Stimulated activated CD8-positive, alpha-beta memory T cell treated with anti-CD3 and anti-CD28 coated beads, Interleukin-4, amount 100 ng/mL, for 48 hours (primary cell): ENCODE data around the gene NEDD4L.
"Not testable (repeated sequence)": the region's sequence is repeated elsewhere in the genome, so short reads cannot be mapped to it uniquely, and the experiment has no call there.

Source experiments
- DNase-seq: peaks from one replicate; pipeline ENCODE4 v3.0.0-alpha.2; 2020

NEDD4L gene

GRCh38 chr18:58272779-58273435 lies 228.9 kb downstream of the NEDD4L start:
- DNase-seq = no peak

- DNase-seq = no peak
Measured at GRCh38 chr18:58275176-58275575, 231.2 kb downstream of the NEDD4L start.

GRCh38 chr18:58276789-58277739 lies 233.0 kb downstream of the NEDD4L start:
- DNase-seq = no peak

- no peak for DNase-seq
Measured at GRCh38 chr18:58279504-58280175, 235.6 kb downstream of the NEDD4L start.

- no peak for DNase-seq
Measured at GRCh38 chr18:58280191-58280590, 236.2 kb downstream of the NEDD4L start.

GRCh38 chr18:58282872-58283271 lies 238.8 kb downstream of the NEDD4L start:
- DNase-seq = not testable (repeated sequence)

DNA sequence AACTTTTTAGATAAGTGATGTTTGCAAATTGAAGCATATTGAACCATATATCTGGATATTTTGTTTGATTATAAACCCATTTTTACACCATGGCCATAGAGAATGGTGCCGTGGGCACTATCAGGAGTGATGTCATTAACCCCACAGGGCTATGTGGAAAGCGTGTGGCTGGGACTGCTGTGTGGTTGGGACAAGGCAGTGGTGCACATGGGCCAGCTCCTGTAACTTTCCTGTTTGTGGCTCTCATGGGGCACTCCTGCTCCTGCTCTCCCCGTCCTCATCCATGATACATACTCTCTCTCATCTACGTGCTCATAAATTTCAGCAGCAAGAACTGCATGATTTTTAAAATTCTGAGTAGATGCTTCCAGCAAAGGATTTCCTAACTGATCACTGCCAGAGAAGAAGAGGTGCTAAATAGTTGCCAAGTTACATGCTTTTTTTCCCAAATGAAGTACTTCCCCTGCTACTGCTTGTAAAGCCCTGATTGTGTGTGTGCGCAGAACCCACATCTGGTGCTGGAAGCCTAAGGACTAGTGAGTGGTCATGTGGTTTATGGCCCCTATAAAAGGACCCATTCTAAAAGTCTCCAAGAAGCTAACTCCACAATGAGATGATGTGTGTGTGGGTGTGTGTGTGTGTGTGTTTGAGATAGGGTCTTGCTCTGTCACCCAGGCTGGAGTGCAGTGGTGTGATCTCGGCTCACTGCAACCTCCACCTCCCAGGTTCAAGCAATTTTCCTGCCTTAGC lies 240.8 kb downstream of the NEDD4L start:
- DNase-seq = no peak

DNA sequence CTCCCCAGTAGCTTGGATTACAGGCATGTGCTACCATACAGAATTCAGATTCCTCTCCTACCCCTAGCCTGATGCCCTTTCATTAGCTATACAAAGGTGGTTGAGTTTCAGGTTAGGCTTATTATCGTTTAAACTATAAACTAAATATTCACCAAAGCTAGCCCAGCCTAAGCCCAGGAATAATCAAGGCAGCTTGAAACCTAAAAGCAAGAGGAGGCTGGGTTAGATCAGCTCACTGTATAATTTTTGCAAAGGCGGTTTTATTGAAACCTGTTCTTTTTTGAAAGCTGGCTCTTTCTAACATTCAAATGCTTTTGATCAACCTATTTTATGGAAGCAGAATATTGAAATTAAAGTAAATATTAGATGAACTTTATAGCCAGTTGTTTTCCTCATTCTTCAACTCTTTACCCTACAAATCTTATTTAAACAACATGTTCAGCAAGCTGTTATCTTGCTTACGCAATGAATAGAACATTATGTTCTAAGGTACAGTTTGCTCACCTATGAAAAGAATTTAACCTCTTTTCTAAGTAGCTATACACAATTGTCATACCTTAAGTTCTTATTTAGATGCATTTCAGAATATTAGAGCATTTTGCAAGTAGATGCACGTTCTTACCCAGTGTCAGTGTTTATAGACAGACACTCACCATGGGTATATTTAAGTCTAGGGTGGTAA lies 241.6 kb downstream of the NEDD4L start:
- DNase-seq = no peak

- no peak for DNase-seq
Measured at GRCh38 chr18:58286632-58287352, 242.8 kb downstream of the NEDD4L start.

- no peak for DNase-seq
Measured at GRCh38 chr18:58287353-58288274, 243.6 kb downstream of the NEDD4L start.

DNA sequence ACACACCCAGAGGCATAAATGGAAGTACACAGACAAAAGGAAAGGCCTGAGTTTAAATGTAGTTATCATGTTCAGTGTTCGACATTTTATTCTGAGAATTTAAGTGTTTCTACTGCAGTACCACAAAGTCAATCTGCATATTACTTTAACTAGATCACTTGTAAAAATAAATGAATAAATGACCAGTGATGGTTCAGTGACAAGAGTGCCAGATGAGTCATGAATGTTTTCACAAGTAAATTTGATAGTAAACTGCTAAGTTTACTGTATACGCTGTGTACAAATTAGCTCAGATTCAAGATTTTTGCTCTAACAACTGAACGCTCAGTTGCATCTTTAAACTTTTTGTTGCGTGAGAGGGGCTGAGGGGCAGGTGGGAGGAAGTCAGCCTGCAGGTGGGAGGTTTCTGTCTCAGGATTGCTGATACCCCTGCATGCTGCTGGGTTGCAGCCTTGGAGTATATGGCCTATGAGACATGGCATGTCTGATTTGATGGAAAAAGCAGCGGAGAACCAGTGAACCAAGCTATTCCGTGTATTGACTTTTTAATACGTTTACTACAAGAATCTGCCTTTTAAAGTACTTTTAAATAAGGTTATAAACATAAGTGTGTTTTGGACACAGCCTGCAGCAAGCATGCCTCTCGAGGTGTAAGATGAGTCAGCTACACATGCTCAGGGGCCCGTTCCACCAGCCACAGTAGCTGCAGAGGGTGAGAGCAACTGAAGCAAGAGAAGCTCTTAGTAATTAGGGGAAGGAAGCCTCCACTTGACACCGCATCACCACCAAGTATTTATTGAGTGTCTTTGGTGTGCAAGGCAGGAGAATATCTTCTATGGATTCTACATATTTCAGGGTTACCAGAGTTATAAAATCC lies 245.1 kb downstream of the NEDD4L start:
- no peak for DNase-seq

GRCh38 chr18:58290116-58290695 lies 246.2 kb downstream of the NEDD4L start:
- DNase-seq = no peak

- DNase-seq = no peak
Measured at GRCh38 chr18:58291131-58291530, 247.1 kb downstream of the NEDD4L start.

GRCh38 chr18:58292638-58293037 lies 248.6 kb downstream of the NEDD4L start:
- DNase-seq = no peak

- no peak for DNase-seq
Measured at GRCh38 chr18:58297198-58297597, 253.2 kb downstream of the NEDD4L start.

DNA sequence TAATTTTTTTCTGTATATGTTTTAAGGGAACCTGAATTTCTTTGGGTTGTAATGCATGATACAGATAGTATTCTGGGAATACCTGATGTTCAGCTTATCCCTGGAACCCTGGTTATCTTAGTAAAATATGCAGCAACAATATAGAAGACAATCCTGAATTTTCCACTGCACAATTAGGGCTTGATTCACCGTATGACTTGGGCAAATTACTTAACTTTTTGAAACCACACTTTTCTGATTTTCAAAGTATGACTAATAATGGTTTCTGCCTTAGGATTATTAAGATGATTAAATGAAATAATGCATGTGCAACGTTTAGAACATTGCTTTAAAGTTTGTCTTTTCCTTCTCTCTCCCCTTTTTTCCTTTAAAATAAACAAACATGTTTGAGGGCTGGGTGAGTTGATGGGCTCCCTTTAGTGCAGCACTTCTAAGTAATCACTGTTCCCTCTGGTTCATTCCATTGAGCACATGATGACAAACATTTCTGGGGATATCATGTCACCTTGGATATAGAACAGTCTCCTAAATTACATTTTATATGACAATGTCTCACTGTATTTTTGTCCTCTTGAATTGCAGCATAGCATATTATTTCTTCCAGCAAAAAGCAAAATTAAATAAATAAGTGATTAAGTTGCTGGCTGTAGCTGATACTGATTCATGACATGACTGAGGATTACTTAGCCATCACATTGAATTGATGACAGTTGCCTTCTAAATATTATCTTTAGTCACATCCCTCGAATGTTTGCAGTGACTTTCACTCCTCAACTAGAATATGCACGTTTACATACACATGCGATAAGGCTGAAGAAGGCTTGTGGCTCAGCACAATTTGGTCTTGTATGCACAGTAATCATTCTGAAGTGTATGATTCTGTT lies 254.5 kb downstream of the NEDD4L start:
- DNase-seq = no peak

DNA sequence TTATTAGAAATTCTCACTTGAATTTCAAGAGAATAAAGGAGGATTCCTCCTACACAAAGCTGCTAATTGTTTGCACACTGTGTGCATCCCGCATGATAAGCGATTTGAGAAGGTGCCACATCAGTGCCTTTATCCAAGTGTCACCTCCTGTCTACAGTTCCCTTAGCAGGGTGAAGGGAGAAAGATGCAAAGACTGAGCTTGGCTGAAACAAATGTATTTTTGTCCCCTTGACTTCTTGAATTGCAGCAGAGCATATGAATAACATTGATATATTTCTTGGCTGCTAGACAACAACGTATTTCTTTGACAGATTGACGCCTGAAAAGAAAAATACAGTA lies 255.1 kb downstream of the NEDD4L start:
- no peak for DNase-seq

DNA sequence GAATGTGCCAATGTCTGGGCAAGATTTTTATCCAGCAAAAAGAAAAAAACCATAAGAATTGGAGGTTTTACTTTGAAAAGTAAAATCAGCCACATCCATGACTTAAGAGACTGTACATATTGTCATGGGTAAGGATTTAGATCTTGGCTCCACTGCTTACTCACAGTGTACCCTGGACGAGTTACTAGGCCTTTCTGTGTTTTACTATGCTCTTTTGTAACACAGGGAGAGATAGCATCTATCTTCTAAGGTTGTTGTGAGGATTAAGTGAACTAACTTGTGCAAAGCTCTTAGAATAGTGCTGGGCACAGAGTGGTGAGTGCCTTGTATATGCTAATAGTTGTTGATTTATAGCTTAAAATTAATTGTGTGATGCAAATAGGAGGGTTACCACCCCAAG lies 255.9 kb downstream of the NEDD4L start:
- DNase-seq = no peak
